GM18526 (cell line): ENCODE data around the gene CCSER1.

Experiments used
- POLR2A ChIP-seq: IDR thresholded peaks from 3 replicates; pipeline ENCODE4 v1.6.1; 2011; ENCODE audit not compliant: insufficient read length; ENCODE audit errors: extremely low read depth

Gene CCSER1

GRCh38 chr4:90215286-90215685 lies 88.1 kb downstream of the CCSER1 start:
- no peak for TF ChIP-seq POLR2A

- no peak for TF ChIP-seq POLR2A
These were observed 92.6 kb downstream of the CCSER1 start for GRCh38 chr4:90219822-90220221.

- TF ChIP-seq POLR2A = no peak
These were observed 93.3 kb downstream of the CCSER1 start for GRCh38 chr4:90220459-90220858.

GRCh38 chr4:90226734-90227133 lies 99.5 kb downstream of the CCSER1 start:
- TF ChIP-seq POLR2A = no peak

GRCh38 chr4:90227177-90227576 lies 100.0 kb downstream of the CCSER1 start:
- TF ChIP-seq POLR2A = no peak

- no peak for TF ChIP-seq POLR2A
These were observed 107.8 kb downstream of the CCSER1 start for GRCh38 chr4:90234916-90235547.

GRCh38 chr4:90237751-90238530 lies 110.7 kb downstream of the CCSER1 start:
- TF ChIP-seq POLR2A = no peak

- TF ChIP-seq POLR2A = no peak
These were observed 113.1 kb downstream of the CCSER1 start for GRCh38 chr4:90240333-90240732.

GRCh38 chr4:90241008-90241407 lies 113.8 kb downstream of the CCSER1 start:
- TF ChIP-seq POLR2A = no peak

- no peak for TF ChIP-seq POLR2A
These were observed 118.6 kb downstream of the CCSER1 start for GRCh38 chr4:90245837-90246236.

- TF ChIP-seq POLR2A = no peak
These were observed 119.6 kb downstream of the CCSER1 start for GRCh38 chr4:90246816-90247215.

- no peak for TF ChIP-seq POLR2A
These were observed 127.2 kb downstream of the CCSER1 start for GRCh38 chr4:90254357-90254756.

- no peak for TF ChIP-seq POLR2A
These were observed 147.0 kb downstream of the CCSER1 start for GRCh38 chr4:90274175-90274574.

- TF ChIP-seq POLR2A = no peak
These were observed 153.8 kb downstream of the CCSER1 start for GRCh38 chr4:90280954-90281353.

GRCh38 chr4:90281541-90282355 lies 154.6 kb downstream of the CCSER1 start:
- TF ChIP-seq POLR2A = no peak

GRCh38 chr4:90290345-90290744 lies 163.2 kb downstream of the CCSER1 start:
- TF ChIP-seq POLR2A = no peak
